Neural progenitor cell (in vitro differentiated cells): ENCODE data around the gene TAF15. TPM values are rescaled to one million over a fixed set of nuclear protein-coding genes. Genes with fewer than 3 reads are reported as not detected.
A peak's percentile ranks its signal among the peaks of the same experiment; 100 is the strongest.

Source experiments
- DNase-seq: peaks from one replicate; pipeline ENCODE4 v3.0.0-alpha.2; 2016; ENCODE audit warnings: low spot score
- H2AFZ ChIP-seq: fragments of 200-600 bp; sonication (generic); replicated peaks from 2 replicates; pipeline ENCODE4 v1.6.1; 2016; ENCODE audit warnings: antibody characterized with exemption
- H3F3A ChIP-seq: fragments of 200-600 bp; sonication (generic); 2 replicates; pipeline ENCODE4 v1.6.1; 2016; ENCODE audit warnings: antibody characterized with exemption, low read depth
- H3K27ac ChIP-seq: fragments of 200-600 bp; sonication (generic); 2 replicates; pipeline ENCODE4 v1.5.1; 2016; ENCODE audit warnings: mild to moderate bottlenecking
- H3K27me3 ChIP-seq: fragments of 200-600 bp; sonication (generic); 2 replicates; pipeline ENCODE4 v1.6.1; 2016; ENCODE audit warnings: mild to moderate bottlenecking, moderate library complexity
- H3K36me3 ChIP-seq: fragments of 200-600 bp; sonication (generic); 2 replicates; pipeline ENCODE4 v1.5.1; 2016
- H3K4me1 ChIP-seq: fragments of 200-600 bp; sonication (generic); 2 replicates; pipeline ENCODE4 v1.6.1; 2016; ENCODE audit warnings: mixed run types
- H3K4me2 ChIP-seq: fragments of 200-600 bp; sonication (generic); 2 replicates; pipeline ENCODE4 v1.6.1; 2016
- H3K4me3 ChIP-seq: fragments of 200-600 bp; sonication (generic); 2 replicates; pipeline ENCODE4 v1.5.1; 2016
- H3K79me2 ChIP-seq: fragments of 200-600 bp; sonication (generic); 2 replicates; pipeline ENCODE4 v1.6.1; 2016; ENCODE audit warnings: low read depth
- H3K9ac ChIP-seq: fragments of 200-600 bp; sonication (generic); 2 replicates; pipeline ENCODE4 v1.6.1; 2016
- H3K9me3 ChIP-seq: fragments of 200-600 bp; sonication (generic); 2 replicates; pipeline ENCODE4 v1.5.1; 2016; ENCODE audit warnings: low read depth
- H4K20me1 ChIP-seq: fragments of 200-600 bp; sonication (generic); 2 replicates; pipeline ENCODE4 v1.6.1; 2016; ENCODE audit warnings: low read depth
- H3K27ac Mint-ChIP-seq: 3 replicates; pipeline ENCODE4 v1.8.0; 2021; ENCODE audit warnings: mixed read lengths
- H3K27me3 Mint-ChIP-seq: 2 replicates; pipeline ENCODE4 v1.8.0; 2022; ENCODE audit warnings: low read depth, mild to moderate bottlenecking, inconsistent platforms, moderate library complexity, mixed read lengths; ENCODE audit not compliant: insufficient read depth
- H3K36me3 Mint-ChIP-seq: 3 replicates; pipeline ENCODE4 v1.8.0; 2021; ENCODE audit warnings: mixed read lengths
- H3K4me1 Mint-ChIP-seq: 3 replicates; pipeline ENCODE4 v1.8.0; 2021; ENCODE audit warnings: mixed read lengths
- H3K4me3 Mint-ChIP-seq: 3 replicates; pipeline ENCODE4 v1.8.0; 2021; ENCODE audit warnings: mild to moderate bottlenecking, moderate library complexity, mixed read lengths
- H3K9me3 Mint-ChIP-seq: 3 replicates; pipeline ENCODE4 v1.8.0; 2020; ENCODE audit warnings: mixed read lengths
- CTCF ChIP-seq: fragments of 200-600 bp; sonication (generic); IDR thresholded peaks from 2 replicates; pipeline ENCODE4 v1.5.1; 2017; ENCODE audit warnings: antibody characterized with exemption, mild to moderate bottlenecking
- EZH2 ChIP-seq: fragments of 200-600 bp; sonication (generic); IDR thresholded peaks from 2 replicates; pipeline ENCODE4 v1.6.1; 2017; ENCODE audit warnings: antibody characterized with exemption, mild to moderate bottlenecking, moderate library complexity
- EZH2phosphoT487 ChIP-seq: fragments of 200-600 bp; sonication (generic); IDR thresholded peaks from 2 replicates; pipeline ENCODE4 v1.6.1; 2017; ENCODE audit warnings: antibody characterized with exemption
- total RNA-seq: library from RNA; depleted of rRNA; stranded (reverse); fragments of >200 nt; gene quantifications from 2 replicates; pipeline ENCODE4 v1.2.3, GENCODE V29; 2015; ENCODE audit warnings: low replicate concordance

Gene TAF15
- total RNA-seq, 1 donor from 2014 or later: 90.1 TPM

DNA sequence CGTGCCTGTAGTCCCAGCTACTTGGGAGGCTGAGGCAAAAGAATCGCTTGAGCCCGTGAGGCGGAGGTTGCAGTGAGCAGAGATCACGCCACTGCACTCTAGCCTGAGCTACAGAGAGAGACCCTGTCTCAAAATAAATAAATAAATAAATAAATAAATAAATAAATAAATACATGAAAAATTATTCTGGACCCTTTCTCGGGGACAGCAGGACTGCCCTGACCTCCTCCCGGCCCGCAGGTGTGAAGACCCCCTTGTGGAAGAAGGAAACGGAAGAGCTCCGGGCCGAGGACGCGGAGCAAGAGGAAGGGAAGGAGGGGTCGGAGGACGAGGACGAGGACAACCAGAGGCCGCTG lies 45.5 kb upstream of the TAF15 start:
- Mint-ChIP-seq H3K9me3 (no peaks in the 10 kb centered on the region), H3K27me3 (peaks cover 3% of the 10 kb centered on the region), H3K4me3 (peak overlapping the region; percentile 85), H3K4me1 (peaks cover 26% of the 10 kb centered on the region), H3K27ac (peak overlapping the region; percentile 84), H3K36me3 (no peaks in the 10 kb centered on the region)
- Histone ChIP-seq H3K79me2 (no peaks in the 10 kb centered on the region), H3K9ac (no peak overlapping the region), H3K4me2 (no peak overlapping the region), H3F3A (peaks cover 29% of the 10 kb centered on the region), H3K27ac (no peak overlapping the region), H4K20me1 (no peaks in the 10 kb centered on the region), H3K4me3 (peak overlapping the region; percentile 48), H3K36me3 (no peaks in the 10 kb centered on the region), H3K27me3 (no peaks in the 10 kb centered on the region), H2AFZ (no peak overlapping the region), H3K9me3 (no peaks in the 10 kb centered on the region), H3K4me1 (peaks cover 19% of the 10 kb centered on the region)
- TF ChIP-seq EZH2: no peak
- no peak for TF ChIP-seq CTCF
- TF ChIP-seq EZH2phosphoT487: no peak
- no peak for DNase-seq

GRCh38 chr17:35764123-35764991 lies 44.9 kb upstream of the TAF15 start:
- peak; percentile 96 for DNase-seq
- peaks cover 26% of the 10 kb centered on the region for H3K4me1 Mint-ChIP-seq
- Histone ChIP-seq H3K4me1 (peaks cover 19% of the 10 kb centered on the region), H3F3A (peaks cover 29% of the 10 kb centered on the region), H3K36me3 (no peaks in the 10 kb centered on the region), H3K4me3 (peak overlapping the region; percentile 48), H3K79me2 (no peaks in the 10 kb centered on the region), H3K9me3 (no peaks in the 10 kb centered on the region), H3K27me3 (no peaks in the 10 kb centered on the region), H3K9ac (no peak overlapping the region), H3K27ac (no peak overlapping the region), H4K20me1 (no peaks in the 10 kb centered on the region), H2AFZ (peak overlapping the region; percentile 91), H3K4me2 (peak overlapping the region; percentile 74)
- H3K27me3 Mint-ChIP-seq: peaks cover 3% of the 10 kb centered on the region
- H3K4me3 Mint-ChIP-seq: peak overlapping the region; percentile 88
- H3K36me3 Mint-ChIP-seq: no peaks in the 10 kb centered on the region
- TF ChIP-seq EZH2 (peak; percentile 40), CTCF (peak; percentile 73), EZH2phosphoT487 (no peak)
- H3K27ac Mint-ChIP-seq: no peak overlapping the region
- no peaks in the 10 kb centered on the region for H3K9me3 Mint-ChIP-seq

DNA sequence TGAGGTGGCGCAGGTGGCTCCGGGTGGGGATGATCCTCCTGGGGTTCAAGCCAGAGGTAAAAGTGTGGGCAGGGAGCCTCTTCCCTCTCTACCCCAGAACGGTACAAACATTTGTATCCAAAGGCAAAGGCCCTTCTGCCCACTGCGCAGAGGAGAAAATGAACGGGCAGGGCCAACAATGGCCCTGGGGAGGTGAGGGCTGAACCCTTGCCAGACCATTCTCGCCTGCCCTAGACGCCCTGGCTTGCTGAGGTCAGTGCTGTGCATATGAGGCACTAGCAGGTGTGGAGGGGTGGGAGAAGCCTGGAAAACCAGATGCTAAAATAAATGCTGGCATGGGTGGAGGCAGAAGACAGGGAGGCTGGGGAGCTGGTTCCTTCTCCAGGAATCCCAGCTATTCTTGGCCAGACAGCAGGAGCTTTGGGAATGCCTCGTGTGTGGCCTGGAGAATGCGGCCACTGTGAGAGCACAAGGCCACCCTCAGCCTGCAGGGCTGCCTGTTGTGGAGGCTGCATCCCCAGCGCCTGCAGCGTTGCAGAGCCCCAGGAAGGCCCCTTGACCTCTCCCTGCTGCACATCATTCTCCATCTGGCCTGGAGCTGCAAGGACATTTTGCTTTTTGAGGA lies 44.1 kb upstream of the TAF15 start:
- H3K4me2 ChIP-seq: no peak overlapping the region
- H2AFZ ChIP-seq: peak overlapping the region; percentile 91
- H3K36me3 ChIP-seq: no peaks in the 10 kb centered on the region
- H3K4me3 ChIP-seq: no peak overlapping the region
- peak overlapping the region; percentile 88 for H3K27ac Mint-ChIP-seq
- H3K9ac ChIP-seq: no peak overlapping the region
- H3K4me1 Mint-ChIP-seq: peaks cover 26% of the 10 kb centered on the region
- peaks cover 19% of the 10 kb centered on the region for H3K4me1 ChIP-seq
- H3K4me3 Mint-ChIP-seq: peak overlapping the region; percentile 88
- H3K9me3 ChIP-seq: no peaks in the 10 kb centered on the region
- H3K27me3 Mint-ChIP-seq: peaks cover under 1% of the 10 kb centered on the region
- H4K20me1 ChIP-seq: no peaks in the 10 kb centered on the region
- TF ChIP-seq EZH2phosphoT487: no peak
- no peak for TF ChIP-seq EZH2
- TF ChIP-seq CTCF: no peak
- H3K79me2 ChIP-seq: no peaks in the 10 kb centered on the region
- peak; percentile 48 for DNase-seq
- no peaks in the 10 kb centered on the region for H3K27me3 ChIP-seq
- H3K9me3 Mint-ChIP-seq: no peaks in the 10 kb centered on the region
- no peaks in the 10 kb centered on the region for H3K36me3 Mint-ChIP-seq
- peaks cover 29% of the 10 kb centered on the region for H3F3A ChIP-seq
- H3K27ac ChIP-seq: no peak overlapping the region
